IPS-20b (cell line): ENCODE measurements around the gene RPS21.

Experiments used
- H3K27ac ChIP-seq: one replicate; pipeline ENCODE4 v1.5.1; 2013; ENCODE audit warnings: low read length
- H3K27me3 ChIP-seq: 2 replicates; pipeline ENCODE4 v1.6.1; 2013; ENCODE audit warnings: mild to moderate bottlenecking, low read length, inconsistent platforms; ENCODE audit not compliant: insufficient read depth
- H3K36me3 ChIP-seq: 2 replicates; pipeline ENCODE4 v1.6.1; 2013; ENCODE audit warnings: low read depth, mild to moderate bottlenecking, inconsistent platforms, low read length, moderate library complexity; ENCODE audit not compliant: insufficient read depth
- H3K4me1 ChIP-seq: 2 replicates; pipeline ENCODE4 v1.6.1; 2013; ENCODE audit warnings: mild to moderate bottlenecking, control low read depth, inconsistent platforms, low read length, moderate library complexity; ENCODE audit not compliant: insufficient read depth
- H3K4me3 ChIP-seq: 2 replicates; pipeline ENCODE4 v1.5.1; 2013; ENCODE audit warnings: mild to moderate bottlenecking, low read length, inconsistent platforms
- H3K9ac ChIP-seq: 2 replicates; pipeline ENCODE4 v1.6.1; 2013; ENCODE audit warnings: low read depth, mild to moderate bottlenecking, inconsistent platforms, low read length, moderate library complexity
- H3K9me3 ChIP-seq: 2 replicates; pipeline ENCODE4 v1.6.1; 2013; ENCODE audit warnings: mild to moderate bottlenecking, low read depth, low read length, inconsistent platforms; ENCODE audit not compliant: insufficient read depth

Gene RPS21

GRCh38 chr20:62428396-62429295, 41.7 kb downstream of the RPS21 start:
- H3K9me3 ChIP-seq = no peaks in the 10 kb centered on the region
- peaks cover 5% of the 10 kb centered on the region; the same call in 1 of the 2 replicates for H3K4me1 ChIP-seq
- no peaks in the 10 kb centered on the region for H3K36me3 ChIP-seq
- H3K27me3 ChIP-seq = no peaks in the 10 kb centered on the region; the same call in 1 of the 2 replicates
- no peak overlapping the region for H3K9ac ChIP-seq
- no peak overlapping the region for H3K4me3 ChIP-seq
- no peak overlapping the region for H3K27ac ChIP-seq

DNA sequence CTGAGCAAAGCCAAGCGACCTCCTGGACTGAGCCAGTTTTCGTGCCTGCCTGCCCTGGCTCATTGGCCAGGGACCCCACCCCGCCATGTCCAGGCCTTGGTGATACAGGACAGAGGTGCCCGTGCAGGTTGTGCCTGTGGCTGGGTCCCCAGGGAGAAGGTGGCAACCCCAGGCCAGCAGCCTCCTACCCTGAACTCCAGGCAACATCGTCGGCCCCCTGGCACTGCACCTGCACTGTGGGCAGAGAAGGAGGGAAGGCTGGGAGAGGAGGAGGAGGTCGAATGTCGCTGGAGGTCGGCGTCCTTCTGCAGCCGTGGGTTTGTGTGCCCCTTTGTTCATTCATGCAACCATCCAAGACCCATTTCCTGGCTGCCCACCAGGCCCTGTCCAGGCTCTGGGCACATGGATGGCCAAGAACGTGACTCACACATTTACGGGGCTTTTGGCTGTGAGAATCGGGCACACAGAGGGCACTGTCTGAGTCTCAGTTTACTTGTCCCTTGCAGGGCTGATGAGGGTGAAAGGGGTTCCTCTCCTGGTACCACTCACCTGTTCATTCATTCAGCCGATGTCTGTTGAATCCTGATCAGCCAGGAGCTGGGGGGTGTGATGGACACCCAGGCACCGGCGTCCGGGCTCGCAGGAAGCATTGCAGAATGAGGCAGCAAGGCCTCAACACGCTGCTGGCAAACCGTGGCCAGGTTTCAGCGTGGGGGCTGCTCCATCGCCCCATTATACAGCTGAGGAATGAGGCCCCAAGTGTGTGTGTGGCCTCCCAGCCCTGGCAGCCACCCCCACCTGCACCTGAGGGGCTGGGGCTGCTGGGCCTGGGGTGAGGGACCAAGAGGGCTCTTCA, 42.8 kb downstream of the RPS21 start:
- Histone ChIP-seq H3K4me1 (peaks cover 5% of the 10 kb centered on the region; the same call in 1 of the 2 replicates), H3K36me3 (no peaks in the 10 kb centered on the region), H3K9ac (no peak overlapping the region), H3K27ac (no peak overlapping the region), H3K27me3 (no peaks in the 10 kb centered on the region; the same call in 1 of the 2 replicates), H3K4me3 (no peak overlapping the region), H3K9me3 (no peaks in the 10 kb centered on the region)

- Histone ChIP-seq H3K4me3 (no peak overlapping the region), H3K36me3 (no peaks in the 10 kb centered on the region), H3K4me1 (peaks cover 5% of the 10 kb centered on the region; the same call in 1 of the 2 replicates), H3K9me3 (no peaks in the 10 kb centered on the region), H3K9ac (no peak overlapping the region), H3K27me3 (peaks cover 4% of the 10 kb centered on the region), H3K27ac (no peak overlapping the region)
Observed at GRCh38 chr20:62430311-62430853, 43.5 kb downstream of the RPS21 start.

- H3K27me3 ChIP-seq = peaks cover 4% of the 10 kb centered on the region
- no peaks in the 10 kb centered on the region for H3K9me3 ChIP-seq
- H3K9ac ChIP-seq = no peak overlapping the region
- H3K4me3 ChIP-seq = no peak overlapping the region
- H3K4me1 ChIP-seq = peaks cover 5% of the 10 kb centered on the region; the same call in 1 of the 2 replicates
- H3K27ac ChIP-seq = no peak overlapping the region
- H3K36me3 ChIP-seq = no peaks in the 10 kb centered on the region
Observed at GRCh38 chr20:62430866-62431447, 44.1 kb downstream of the RPS21 start.

DNA sequence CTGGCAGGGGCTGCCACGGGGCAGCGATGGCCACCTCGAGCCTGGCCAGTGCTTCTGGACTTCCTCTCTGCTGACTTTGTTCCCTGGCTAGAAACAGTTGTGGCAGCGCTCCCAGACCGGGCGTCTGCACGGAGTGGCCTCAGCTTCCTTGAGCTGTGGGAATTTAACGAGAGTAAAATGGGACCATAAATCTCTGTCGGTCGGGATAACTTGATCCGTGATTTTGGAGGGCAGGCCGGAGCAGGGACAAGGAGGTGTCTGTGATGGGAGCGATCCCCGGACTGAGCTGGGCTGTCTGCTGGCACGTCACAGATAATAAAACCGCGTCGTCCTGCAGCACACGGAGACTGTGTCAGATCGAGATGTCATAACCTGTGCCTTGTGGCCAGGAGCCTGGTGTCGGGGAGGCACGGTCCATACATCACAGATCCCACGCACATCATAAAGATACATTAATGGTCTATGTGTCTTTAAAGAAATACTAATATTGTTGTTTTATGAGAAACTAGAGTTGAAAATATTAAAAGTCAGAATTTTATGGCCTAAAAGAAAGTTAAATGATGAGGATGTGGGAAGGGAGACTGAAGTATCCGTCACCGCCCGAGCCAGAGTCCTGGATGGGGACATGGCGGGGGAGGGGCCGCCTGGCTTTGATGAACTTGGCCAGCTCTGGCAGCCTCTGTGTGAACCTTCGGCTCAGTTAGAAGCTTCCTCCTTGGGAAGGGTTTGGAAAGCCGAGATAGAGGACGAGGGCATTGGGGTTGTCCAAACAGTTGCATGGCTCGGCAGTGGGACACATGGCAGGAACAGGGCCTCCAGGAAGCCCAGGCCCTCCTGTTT, 47.0 kb downstream of the RPS21 start:
- no peak overlapping the region for H3K4me3 ChIP-seq
- H3K36me3 ChIP-seq = no peaks in the 10 kb centered on the region
- no peak overlapping the region for H3K27ac ChIP-seq
- H3K9ac ChIP-seq = no peak overlapping the region
- no peaks in the 10 kb centered on the region for H3K9me3 ChIP-seq
- peaks cover 4% of the 10 kb centered on the region for H3K27me3 ChIP-seq
- H3K4me1 ChIP-seq = peaks cover 5% of the 10 kb centered on the region; the same call in 1 of the 2 replicates

DNA sequence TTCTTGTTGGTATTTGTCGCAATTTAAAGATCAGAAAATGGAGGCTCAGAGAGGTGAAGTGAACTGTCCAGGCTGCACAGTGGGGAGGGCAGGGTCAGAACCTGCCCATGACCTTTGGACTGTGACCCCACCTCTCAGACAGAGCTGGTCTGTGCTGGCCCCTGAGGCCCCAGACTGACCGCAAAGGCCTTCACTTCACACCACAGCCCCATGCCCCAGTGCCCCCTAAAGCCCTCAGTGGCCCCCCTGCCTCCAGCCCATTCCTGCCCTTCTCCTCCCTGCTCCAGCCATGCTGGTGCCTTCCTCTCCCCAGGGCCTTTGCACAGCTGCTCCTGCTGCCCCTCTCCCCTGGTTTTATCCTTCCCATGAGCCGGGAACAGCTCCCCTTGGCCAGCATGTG, 49.8 kb downstream of the RPS21 start:
- Histone ChIP-seq H3K36me3 (no peaks in the 10 kb centered on the region), H3K4me1 (no peaks in the 10 kb centered on the region), H3K9me3 (no peaks in the 10 kb centered on the region), H3K27me3 (peaks cover 4% of the 10 kb centered on the region; the same call in 1 of the 2 replicates), H3K27ac (no peak overlapping the region), H3K4me3 (no peak overlapping the region), H3K9ac (no peak overlapping the region)

GRCh38 chr20:62437496-62437895, 50.6 kb downstream of the RPS21 start:
- H3K9me3 ChIP-seq = no peaks in the 10 kb centered on the region
- no peak overlapping the region for H3K9ac ChIP-seq
- no peak overlapping the region for H3K4me3 ChIP-seq
- H3K4me1 ChIP-seq = no peaks in the 10 kb centered on the region
- H3K27ac ChIP-seq = no peak overlapping the region
- peaks cover 4% of the 10 kb centered on the region; the same call in 1 of the 2 replicates for H3K27me3 ChIP-seq
- no peaks in the 10 kb centered on the region for H3K36me3 ChIP-seq

DNA sequence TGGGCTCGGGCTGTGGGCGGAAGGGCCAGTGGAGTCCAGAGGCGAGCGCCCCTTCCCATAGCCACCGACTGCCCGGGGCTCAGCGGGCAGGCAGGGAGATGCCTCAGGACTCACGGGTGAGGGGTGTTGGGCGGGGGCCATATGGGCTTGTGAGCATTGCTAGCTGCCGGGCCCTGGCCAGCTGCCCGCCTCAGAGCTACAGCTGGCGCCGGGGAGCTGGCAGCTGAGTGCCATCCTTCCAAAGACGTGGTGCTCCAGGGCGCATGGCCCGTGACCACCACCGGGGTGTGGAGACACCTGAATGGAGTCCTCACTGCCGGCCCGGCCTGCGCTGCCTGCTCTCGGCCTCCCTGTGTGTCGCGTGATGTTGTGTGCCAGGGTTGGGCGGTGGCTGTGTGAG, 51.0 kb downstream of the RPS21 start:
- Histone ChIP-seq H3K27me3 (peaks cover 4% of the 10 kb centered on the region; the same call in 1 of the 2 replicates), H3K36me3 (no peaks in the 10 kb centered on the region), H3K4me3 (no peak overlapping the region), H3K27ac (no peak overlapping the region), H3K4me1 (no peaks in the 10 kb centered on the region), H3K9me3 (no peaks in the 10 kb centered on the region), H3K9ac (no peak overlapping the region)
